HG02623 (cell line): Measurements from ENCODE around the gene PSME1.

Source experiments
- ATAC-seq: cut with Tn5 transposase; IDR thresholded peaks from one replicate; pipeline ENCODE4 v1.9.1; 2021; ENCODE audit warnings: moderate library complexity; ENCODE audit not compliant: unreplicated experiment

PSME1 gene

GRCh38 chr14:24186831-24187538 is 51.0 kb downstream of the PSME1 start:
- ATAC-seq: no peak

DNA sequence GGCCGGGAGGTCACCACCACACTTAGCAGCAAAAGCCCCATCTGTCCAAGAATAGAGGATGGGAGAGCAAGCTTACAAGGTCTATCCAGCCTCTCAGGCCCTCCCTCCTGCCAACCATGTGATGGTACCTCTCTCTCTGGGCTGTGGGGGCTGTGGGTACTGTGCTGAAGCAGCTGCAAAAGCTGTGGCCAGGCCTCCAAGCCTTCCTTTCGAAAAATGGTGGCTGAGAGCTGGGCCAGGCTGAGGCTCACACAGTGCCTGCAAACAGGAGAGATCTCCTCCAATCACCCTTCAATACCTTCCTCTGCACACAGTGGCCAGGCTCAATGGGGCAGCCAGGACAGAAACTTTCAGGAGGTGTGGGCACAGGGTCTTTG is 51.5 kb downstream of the PSME1 start:
- ATAC-seq: no peak
